ENCODE data around the gene URM1.

- TF ChIP-seq SUZ12 (IDR thresholded peaks at IDR 0.05; ENCODE audit: extremely low read depth, insufficient read depth, insufficient read length) (no peak), YY1 (IDR thresholded peaks at IDR 0.05; ENCODE audit: insufficient read depth, insufficient read length) (no peak), ZNF274 (IDR thresholded peaks at IDR 0.05; ENCODE audit: low read depth, low read length) (no peak)
Measured at GRCh38 chr9:128337936-128338335, 33.2 kb upstream of the URM1 start.

Data from NT2/D1 (cell line).